HepG2 (cell line): Measurements from ENCODE around the gene IL32. TPM values are rescaled to one million over a fixed set of nuclear protein-coding genes. Genes with fewer than 3 reads are reported as not detected.

ENCODE experiments used
- ATAC-seq: fragments of 200-7000 bp; cut with Tn5 transposase; 3 replicates; pipeline ENCODE4 v1.9.1; 2020; ENCODE audit warnings: mild to moderate bottlenecking, moderate library complexity
- BruUV-seq: library from RNA; stranded (reverse); fragments of 400-500 nt; replicated peaks from 2 replicates; lab custom pipeline; 2021; lab: Mats Ljungman, UMichigan
- CTCF ChIA-PET: fragments of 300-600 bp; formaldehyde crosslinking; extraction: SDS; loops from one replicate; lab custom pipeline; 2021; ENCODE audit warnings: low total read pairs, inconsistent platforms, low intra/inter-chr PET ratio; lab: Yijun Ruan, JAX
- POLR2A ChIA-PET: fragments of 350-600 bp; sonication (Branson Sonifier 250); formaldehyde crosslinking; loops from one replicate; lab custom pipeline; 2020; ENCODE audit warnings: antibody characterized with exemption, inconsistent platforms; lab: Yijun Ruan, JAX
- DNase-seq: peaks from one replicate; pipeline ENCODE4 v3.0.0-alpha.2; 2015; ENCODE audit warnings: low spot score
- FAIRE-seq: peaks from 3 replicates; lab custom pipeline; 2011; peaks lifted over from hg19 to GRCh38; lab: Jason Lieb, UNC
- H2AFZ ChIP-seq: one replicate; pipeline ENCODE4 v1.6.1; 2011; ENCODE audit warnings: low read length, inconsistent platforms
- H3K27ac ChIP-seq: fragments of 300-600 bp; 3 replicates; pipeline ENCODE4 v1.8.0; 2011; ENCODE audit warnings: mixed run types, mild to moderate bottlenecking, mixed read lengths, low read length, inconsistent platforms; ENCODE audit not compliant: insufficient read depth; ENCODE audit errors: extremely low read length
- H3K27me3 ChIP-seq, 2 experiments: fragments of 200-600 bp in 1 of 2; 2 replicates in 1 of 2; 3 replicates in 1 of 2; pipeline versions ENCODE4 v1.6.0 to v1.8.0; 2011; ENCODE audit warnings: low read length in 2 of 2, mild to moderate bottlenecking in 2 of 2, moderate library complexity in 2 of 2, inconsistent platforms in 1 of 2; ENCODE audit not compliant: insufficient read depth in 2 of 2, control insufficient read depth in 1 of 2
- H3K36me3 ChIP-seq, 2 experiments: fragments of 200-600 bp in 1 of 2; replicated peaks in 1 of 2; 2 replicates in 1 of 2; 3 replicates in 1 of 2; pipeline versions ENCODE4 v1.5.1 to v1.8.0; 2011; ENCODE audit warnings: low read length in 2 of 2, inconsistent platforms in 1 of 2; ENCODE audit not compliant: insufficient read depth in 2 of 2, control insufficient read depth in 1 of 2
- H3K4me1 ChIP-seq: 2 replicates; pipeline ENCODE4 v1.5.1; 2012; ENCODE audit warnings: low read length, inconsistent platforms; ENCODE audit not compliant: insufficient read depth
- H3K4me2 ChIP-seq: 2 replicates; pipeline ENCODE4 v1.6.0; 2011; ENCODE audit warnings: low read depth, low read length, inconsistent platforms
- H3K4me3 ChIP-seq, 3 experiments: fragments of 200-600 bp in 1 of 3; sonication (generic), shearing (Covaris generic) in 1 of 3; replicated peaks in 1 of 3; 2 replicates each; pipeline ENCODE4 v1.5.1; 2011 to 2016; ENCODE audit warnings: low read length in 3 of 3, inconsistent platforms in 2 of 3, low read depth in 2 of 3, mild to moderate bottlenecking in 2 of 3, control low read depth in 1 of 3, mixed read lengths in 1 of 3; ENCODE audit not compliant: insufficient read depth in 1 of 3
- H3K79me2 ChIP-seq: one replicate; pipeline ENCODE4 v1.6.1; 2011; ENCODE audit warnings: low read length, inconsistent platforms; ENCODE audit not compliant: insufficient read depth
- H3K9ac ChIP-seq: 2 replicates; pipeline ENCODE4 v1.6.0; 2011; ENCODE audit warnings: mild to moderate bottlenecking, low read depth, low read length, inconsistent platforms; ENCODE audit not compliant: insufficient read depth
- H3K9me3 ChIP-seq: 2 replicates; pipeline ENCODE4 v1.5.1; 2012; ENCODE audit warnings: mild to moderate bottlenecking, low read length
- H4K20me1 ChIP-seq: 2 replicates; pipeline ENCODE4 v1.6.0; 2011; ENCODE audit warnings: inconsistent platforms, mild to moderate bottlenecking, low read length, moderate library complexity; ENCODE audit not compliant: insufficient read depth
- HNF1B ChIP-seq: sonication (generic); formaldehyde crosslinking; IDR thresholded peaks from 2 replicates; pipeline ENCODE4 v1.5.1; 2020; ENCODE audit warnings: mild to moderate bottlenecking, moderate library complexity, missing genetic modification reagents
- NRL ChIP-seq: sonication (generic); formaldehyde crosslinking; IDR thresholded peaks from 2 replicates; pipeline ENCODE4 v1.5.0; 2020; ENCODE audit warnings: missing genetic modification reagents, mild to moderate bottlenecking, moderate library complexity, borderline replicate concordance
- SALL2 ChIP-seq: sonication (generic); formaldehyde crosslinking; IDR thresholded peaks from 2 replicates; pipeline ENCODE4 v1.8.1; 2023; ENCODE audit warnings: mild to moderate bottlenecking, missing genetic modification reagents, inconsistent platforms
- SRF ChIP-seq: IDR thresholded peaks from 2 replicates; pipeline ENCODE4 v1.6.1; 2011; ENCODE audit warnings: mild to moderate bottlenecking, low read depth, low read length, moderate library complexity
- ZFX ChIP-seq: sonication (generic); formaldehyde crosslinking; IDR thresholded peaks from 2 replicates; pipeline ENCODE4 v1.4.0; 2020; ENCODE audit warnings: mild to moderate bottlenecking, low read depth, missing genetic modification reagents, moderate library complexity
- ZMAT3 ChIP-seq: sonication (generic); formaldehyde crosslinking; conservative IDR thresholded peaks from 2 replicates; pipeline ENCODE4 v1.7.0; 2021; ENCODE audit warnings: missing genetic modification reagents
- ZNF17 ChIP-seq: sonication (generic); formaldehyde crosslinking; IDR thresholded peaks from 2 replicates; pipeline ENCODE4 v1.5.0; 2020; ENCODE audit warnings: mild to moderate bottlenecking, missing genetic modification reagents
- ZNF276 ChIP-seq: sonication (generic); formaldehyde crosslinking; IDR thresholded peaks from 2 replicates; pipeline ENCODE4 v1.4.0; 2020; ENCODE audit warnings: mild to moderate bottlenecking, low read depth, missing genetic modification reagents
- ZNF775 ChIP-seq: sonication (generic); formaldehyde crosslinking; IDR thresholded peaks from 2 replicates; pipeline ENCODE4 v1.4.0; 2020; ENCODE audit warnings: missing genetic modification reagents, mild to moderate bottlenecking, moderate library complexity, borderline replicate concordance
- ZNF784 ChIP-seq: sonication (generic); formaldehyde crosslinking; IDR thresholded peaks from 2 replicates; pipeline ENCODE4 v1.5.1; 2020; ENCODE audit warnings: missing genetic modification reagents, mild to moderate bottlenecking, borderline replicate concordance
- WGBS: methylation state at CpG from one replicate; pipeline ENCODE4 v1.1.6; 2017; ENCODE audit warnings: low lambda C conversion rate; 5-methylcytosine and 5-hydroxymethylcytosine counted together
- in situ Hi-C: cut with HindIII; loops from 2 replicates; pipeline ENCODE4 v1.10.0; 2017; ENCODE audit warnings: low pct_unique_long_range_greater_than_20kb; ENCODE audit not compliant: extremely low pct_ligation_motif_present
- intact Hi-C: fragments of 100-400 bp; cut with micrococcal nuclease; formaldehyde crosslinking; loops from one replicate; pipeline ENCODE4 v1.10.0; 2022; ENCODE audit not compliant: unreplicated experiment
- polyA plus RNA-seq, 8 experiments: library from polyadenylated mRNA; depleted of rRNA in 3 of 8; stranded (reverse) in 7 of 8; unstranded in 1 of 8; fragments of >200 nt; fragmentation: Illumina TruSeq in 4 of 8; extraction: Trizol in 4 of 8; gene quantifications; 2 replicates each; pipeline versions ENCODE4 v1.2.1 to v1.2.3, GENCODE V29; 2011 to 2016; ENCODE audit warnings: low read depth in 4 of 8, missing spikeins in 1 of 8, mixed read lengths in 1 of 8; ENCODE audit not compliant: insufficient read depth in 1 of 8
- total RNA-seq, 5 experiments: library from RNA; depleted of rRNA; stranded (reverse); fragments of >200 nt; fragmentation: Illumina TruSeq; extraction: Trizol; gene quantifications; 2 replicates each; pipeline ENCODE4 v1.2.3, GENCODE V29; 2016; ENCODE audit warnings: low read depth in 1 of 5

IL32 gene
- total and polyA plus RNA-seq, 2 of the 13 experiments (the other 11 are each of a cell fraction or from before 2014, with no cell fraction given), result 115 to 165 TPM

- no peaks in the 10 kb centered on the region; a peak in 2 of 5 replicates for H3K27me3 ChIP-seq
- no peak overlapping the region for H3K4me3 ChIP-seq
- H3K27ac ChIP-seq, result no peak overlapping the region
- no peaks in the 10 kb centered on the region for H4K20me1 ChIP-seq
- H3K36me3 ChIP-seq, result peaks cover 9 to 16% of the 10 kb centered on the region in 2 experiments; a peak in 2 of 5 replicates
- no TSS peak for BruUV-seq
- intact Hi-C loops, result no loop called here
- H3K9me3 ChIP-seq, result no peaks in the 10 kb centered on the region
- ATAC-seq (no peak), DNase-seq (no peak), FAIRE-seq (no peak)
- TF ChIP-seq SRF, result 0 out of 2 replicates have a peak, but pooled peaks have one; percentile 19
- TF ChIP-seq ZMAT3 (CRISPR knock-in tag), result no peak
- H3K9ac ChIP-seq, result no peak overlapping the region
- peaks cover 44% of the 10 kb centered on the region for H3K4me1 ChIP-seq
- 93% methylated on average over 8 of the region's 8 CpGs for WGBS
- POLR2A ChIA-PET, result interaction anchor here (1.3 to 4.9 kb wide), 4 partner anchors 12 to 33 kb away, joined by 3 to 38 read pairs (median 16); no protein-coding TSS in a partner anchor
- H3K4me2 ChIP-seq, result no peak overlapping the region
- no peak overlapping the region for H2AFZ ChIP-seq
- in situ Hi-C loops, result no loop called here
- CTCF ChIA-PET, result no interaction called here
- H3K79me2 ChIP-seq, result peaks cover 17% of the 10 kb centered on the region
These were observed 1.6 kb upstream of the IL32 start for GRCh38 chr16:3063625-3064386.

GRCh38 chr16:3065742-3066439 is 451 bp downstream of the IL32 start:
- H3K27ac ChIP-seq, result peak overlapping the region; percentile 82
- H3K36me3 ChIP-seq, result peaks cover 9 to 16% of the 10 kb centered on the region in 2 experiments; a peak in 2 of 5 replicates
- peaks cover 17% of the 10 kb centered on the region for H3K79me2 ChIP-seq
- DNase-seq (no peak), FAIRE-seq (no peak), ATAC-seq (peak; percentile 58)
- no peaks in the 10 kb centered on the region for H4K20me1 ChIP-seq
- H3K4me2 ChIP-seq, result peak overlapping the region; percentile 94
- peak overlapping the region; percentile 57 to 90 (median 71) for H3K4me3 ChIP-seq
- no peaks in the 10 kb centered on the region; a peak in 2 of 5 replicates for H3K27me3 ChIP-seq
- BruUV-seq, result TSS peak; percentile 69
- in situ Hi-C loops, result no loop called here
- H3K4me1 ChIP-seq, result peaks cover 30% of the 10 kb centered on the region
- CTCF ChIA-PET, result no interaction called here
- under 1% methylated on average over 14 of the region's 26 CpGs for WGBS
- H3K9me3 ChIP-seq, result no peaks in the 10 kb centered on the region
- H3K9ac ChIP-seq, result peak overlapping the region; percentile 96
- H2AFZ ChIP-seq, result no peak overlapping the region
- POLR2A ChIA-PET, result interaction anchor here (0.6 to 4.9 kb wide), 20 partner anchors 9 to 126 kb away, joined by 3 to 38 read pairs (median 6); partner anchors contain the start of genes HCFC1R1, THOC6, TNFRSF12A and ZNF205
- intact Hi-C loops, result no loop called here
- TF ChIP-seq ZFX (CRISPR knock-in tag) (peak; percentile 75), ZNF775 (CRISPR knock-in tag) (peak; percentile 70), NRL (CRISPR knock-in tag) (peak; percentile 26; the same call in 1 of the 2 replicates), ZNF276 (CRISPR knock-in tag) (peak; percentile 27), HNF1B (CRISPR knock-in tag) (0 out of 2 replicates have a peak, but pooled peaks have one; percentile 12), SALL2 (CRISPR knock-in tag) (peak; percentile 35; the same call in 1 of the 2 replicates), ZNF784 (peak; percentile 56; the same call in 1 of the 2 replicates), ZNF17 (CRISPR knock-in tag) (no peak)
